ENCODE measurements around the gene PSMD14. TPM values are rescaled to one million over a fixed set of nuclear protein-coding genes. Genes with fewer than 3 reads are reported as not detected.
A peak's percentile ranks its signal among the peaks of the same experiment; 100 is the strongest.

The PSMD14 gene
- total and polyA plus RNA-seq, 2 of the 13 experiments (the other 11 are each of a cell fraction or from before 2014, with no cell fraction given), result 60.6 to 149 TPM

DNA sequence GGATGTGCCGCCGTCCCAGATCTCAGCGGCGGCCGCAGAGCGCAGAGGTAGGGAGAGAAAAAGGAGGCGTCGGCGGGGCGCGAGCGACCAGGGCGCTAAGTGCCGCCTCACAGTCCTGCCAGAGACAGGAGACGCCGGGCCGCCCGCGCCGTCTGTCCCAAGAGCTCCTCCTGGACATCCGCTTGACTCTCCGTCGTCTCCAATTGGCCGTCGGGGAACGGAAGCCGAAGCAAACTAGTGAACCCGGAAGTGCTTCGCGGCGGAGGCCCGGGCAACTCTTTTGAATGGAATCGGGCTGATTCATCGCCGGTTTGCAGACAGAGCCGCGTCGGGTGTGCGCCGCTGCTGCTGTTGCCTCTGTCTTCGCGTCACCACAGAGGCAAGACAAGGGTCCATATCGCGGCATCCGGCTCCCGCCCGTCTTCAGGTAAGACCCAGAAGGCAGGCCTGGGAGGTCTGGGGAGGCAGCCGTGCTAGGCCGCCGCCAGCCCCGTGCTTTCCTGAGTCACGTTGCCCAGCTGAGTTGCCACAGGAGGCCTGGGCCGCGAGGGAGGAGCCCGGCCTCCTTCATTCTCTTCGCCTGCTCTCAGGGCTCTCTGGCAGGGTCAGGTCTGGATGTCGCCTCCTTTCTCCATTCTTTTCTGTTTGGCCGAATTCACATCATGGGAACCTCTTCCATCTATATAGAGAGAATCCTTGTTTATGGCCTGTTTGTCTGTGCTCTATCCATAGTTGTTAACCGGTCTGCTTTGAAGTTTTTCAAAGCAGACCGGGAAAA, at the start of gene PSMD14 (continued):
- peak; percentile 90 for TF ChIP-seq DR1 (CRISPR knock-in tag; IDR thresholded peaks at IDR 0.05)
- TF ChIP-seq MYC (CRISPR knock-in tag; IDR thresholded peaks at IDR 0.05; ENCODE audit: borderline replicate concordance), result peak; percentile 97
- no peak for TF ChIP-seq HDAC6 (IDR thresholded peaks at IDR 0.05; ENCODE audit: low read depth, low read length)
- no peak for TF ChIP-seq ZFP36 (IDR thresholded peaks at IDR 0.05; ENCODE audit: borderline replicate concordance, low read depth, low read length, partially characterized antibody)
- TF ChIP-seq, protein P1, sequence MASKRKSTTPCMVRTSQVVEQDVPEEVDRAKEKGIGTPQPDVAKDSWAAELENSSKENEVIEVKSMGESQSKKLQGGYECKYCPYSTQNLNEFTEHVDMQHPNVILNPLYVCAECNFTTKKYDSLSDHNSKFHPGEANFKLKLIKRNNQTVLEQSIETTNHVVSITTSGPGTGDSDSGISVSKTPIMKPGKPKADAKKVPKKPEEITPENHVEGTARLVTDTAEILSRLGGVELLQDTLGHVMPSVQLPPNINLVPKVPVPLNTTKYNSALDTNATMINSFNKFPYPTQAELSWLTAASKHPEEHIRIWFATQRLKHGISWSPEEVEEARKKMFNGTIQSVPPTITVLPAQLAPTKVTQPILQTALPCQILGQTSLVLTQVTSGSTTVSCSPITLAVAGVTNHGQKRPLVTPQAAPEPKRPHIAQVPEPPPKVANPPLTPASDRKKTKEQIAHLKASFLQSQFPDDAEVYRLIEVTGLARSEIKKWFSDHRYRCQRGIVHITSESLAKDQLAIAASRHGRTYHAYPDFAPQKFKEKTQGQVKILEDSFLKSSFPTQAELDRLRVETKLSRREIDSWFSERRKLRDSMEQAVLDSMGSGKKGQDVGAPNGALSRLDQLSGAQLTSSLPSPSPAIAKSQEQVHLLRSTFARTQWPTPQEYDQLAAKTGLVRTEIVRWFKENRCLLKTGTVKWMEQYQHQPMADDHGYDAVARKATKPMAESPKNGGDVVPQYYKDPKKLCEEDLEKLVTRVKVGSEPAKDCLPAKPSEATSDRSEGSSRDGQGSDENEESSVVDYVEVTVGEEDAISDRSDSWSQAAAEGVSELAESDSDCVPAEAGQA (IDR thresholded peaks at IDR 0.05; ENCODE audit: low read depth), result no peak; the same call in 1 of the 2 replicates
- TF ChIP-seq, protein P1 (CRISPR knock-in tag; IDR thresholded peaks at IDR 0.05; ENCODE audit: borderline replicate concordance), result peak; percentile 54; the same call in 1 of the 2 replicates
- TF ChIP-seq, protein P2, sequence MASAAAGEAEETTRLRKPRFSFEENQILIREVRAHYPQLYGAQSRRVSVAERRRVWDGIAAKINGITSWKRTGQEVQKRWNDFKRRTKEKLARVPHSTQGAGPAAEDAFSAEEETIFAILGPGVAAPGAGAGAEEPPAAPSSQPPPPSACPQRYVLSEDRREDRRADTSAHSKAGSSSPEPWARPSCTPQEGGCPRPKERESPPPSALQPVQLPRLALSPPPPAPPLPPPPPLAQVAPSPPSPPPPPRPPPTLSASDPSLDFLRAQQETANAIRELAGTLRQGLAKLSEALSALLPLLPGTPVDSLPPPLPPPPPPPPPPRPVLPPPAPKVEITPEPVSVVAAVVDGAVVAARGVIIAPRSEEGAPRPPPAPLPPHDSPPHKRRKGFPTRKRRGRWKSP (CRISPR knock-in tag; IDR thresholded peaks at IDR 0.05), result peak; percentile 98
- TF ChIP-seq ZNF550 (CRISPR knock-in tag; IDR thresholded peaks at IDR 0.05; ENCODE audit: borderline replicate concordance), result peak; percentile 97; the same call in 1 of the 2 replicates
- TF ChIP-seq PHF20 (CRISPR knock-in tag; IDR thresholded peaks at IDR 0.05), result peak; percentile 95
- peak; percentile 84 for TF ChIP-seq ZSCAN25 (CRISPR knock-in tag; IDR thresholded peaks at IDR 0.05)
- peak; percentile 97 for TF ChIP-seq SALL1 (CRISPR knock-in tag; IDR thresholded peaks at IDR 0.05)
- TF ChIP-seq NFIC (IDR thresholded peaks at IDR 0.05; ENCODE audit: low read length), result peak; percentile 68
- TF ChIP-seq KAT2B (IDR thresholded peaks at IDR 0.05; ENCODE audit: borderline replicate concordance, low read depth, low read length), result no peak
- TF ChIP-seq STAT5B (CRISPR knock-in tag; IDR thresholded peaks at IDR 0.05), result 0 out of 2 replicates have a peak, but pooled peaks have one; percentile 27
- TF ChIP-seq ZNF253 (CRISPR knock-in tag; IDR thresholded peaks at IDR 0.05; ENCODE audit: borderline replicate concordance), result peak; percentile 93; the same call in 1 of the 2 replicates
- peak; percentile 59; the same call in 1 of the 2 replicates for TF ChIP-seq KLF9 (CRISPR knock-in tag; IDR thresholded peaks at IDR 0.05; ENCODE audit: low read depth)
- TF ChIP-seq ZNF432 (CRISPR knock-in tag; IDR thresholded peaks at IDR 0.05; ENCODE audit: borderline replicate concordance), result no peak
- TF ChIP-seq, protein P3, sequence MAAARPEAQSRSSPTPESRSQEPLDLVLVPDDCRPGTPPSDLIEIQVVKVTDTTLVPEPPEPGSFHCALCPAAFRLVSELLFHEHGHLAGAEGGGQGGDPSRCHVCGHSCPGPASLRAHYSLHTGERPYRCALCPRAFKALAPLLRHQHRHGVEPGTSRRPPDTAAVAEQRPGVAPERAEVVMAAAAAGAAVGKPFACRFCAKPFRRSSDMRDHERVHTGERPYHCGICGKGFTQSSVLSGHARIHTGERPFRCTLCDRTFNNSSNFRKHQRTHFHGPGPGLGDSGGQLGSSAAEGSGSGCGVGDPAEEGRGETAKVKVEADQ (CRISPR knock-in tag; IDR thresholded peaks at IDR 0.05; ENCODE audit: borderline replicate concordance), result peak; percentile 98
- TF ChIP-seq GABPA (IDR thresholded peaks at IDR 0.05; ENCODE audit: low read depth, low read length), result peak; percentile 90
- peak; percentile 98 for TF ChIP-seq GABPA (CRISPR knock-in tag; IDR thresholded peaks at IDR 0.05; ENCODE audit: low read depth)
- TF ChIP-seq FOSL2 (CRISPR knock-in tag; IDR thresholded peaks at IDR 0.05), result peak; percentile 94
- peak; percentile 88 for TF ChIP-seq MEIS2 (CRISPR knock-in tag; IDR thresholded peaks at IDR 0.05)

Measured in HepG2 (cell line).